GM18868 (cell line): Measurements from ENCODE around the gene BPIFB6.
"Not testable (repeated sequence)": the region's sequence is repeated elsewhere in the genome, so short reads cannot be mapped to it uniquely, and the experiment has no call there.

Experiments
- ATAC-seq: cut with Tn5 transposase; IDR thresholded peaks from one replicate; pipeline ENCODE4 v1.9.1; 2021; ENCODE audit warnings: mild to moderate bottlenecking, moderate library complexity; ENCODE audit not compliant: unreplicated experiment

BPIFB6 gene

GRCh38 chr20:33027769-33028751, 3.4 kb upstream of the BPIFB6 start:
- ATAC-seq, result no peak

GRCh38 chr20:33028875-33029274, 2.6 kb upstream of the BPIFB6 start:
- no peak for ATAC-seq

- ATAC-seq, result no peak
Measured at GRCh38 chr20:33030076-33030475, 1.4 kb upstream of the BPIFB6 start.

- no peak for ATAC-seq
Measured at GRCh38 chr20:33030569-33030968, 879 bp upstream of the BPIFB6 start.

- no peak for ATAC-seq
Measured at GRCh38 chr20:33032555-33032954, 1.1 kb downstream of the BPIFB6 start.

- ATAC-seq, result no peak
Measured at GRCh38 chr20:33033381-33033780, 1.9 kb downstream of the BPIFB6 start.

GRCh38 chr20:33034115-33034514, 2.7 kb downstream of the BPIFB6 start:
- ATAC-seq, result no peak

GRCh38 chr20:33034901-33035492, 3.5 kb downstream of the BPIFB6 start:
- ATAC-seq, result no peak

- no peak for ATAC-seq
Measured at GRCh38 chr20:33037456-33037855, 6.0 kb downstream of the BPIFB6 start.

- ATAC-seq, result no peak
Measured at GRCh38 chr20:33038243-33038642, 6.8 kb downstream of the BPIFB6 start.

GRCh38 chr20:33042430-33042829, 11.0 kb downstream of the BPIFB6 start:
- no peak for ATAC-seq

- no peak for ATAC-seq
Measured at GRCh38 chr20:33042983-33043730, 11.7 kb downstream of the BPIFB6 start.

- ATAC-seq, result no peak
Measured at GRCh38 chr20:33043731-33044181, 12.3 kb downstream of the BPIFB6 start.

GRCh38 chr20:33045129-33045721, 13.8 kb downstream of the BPIFB6 start:
- ATAC-seq, result not testable (repeated sequence)

- ATAC-seq, result no peak
Measured at GRCh38 chr20:33046412-33046811, 15.0 kb downstream of the BPIFB6 start.

GRCh38 chr20:33051333-33051732, 19.9 kb downstream of the BPIFB6 start:
- ATAC-seq, result no peak

GRCh38 chr20:33053291-33054106, 22.1 kb downstream of the BPIFB6 start, which contains the start of gene BPIFB3:
Gene BPIFB3 (plus strand): TSS chr20:33053903. CDS start chr20:33055436, 1,533 bp downstream.
- no peak for ATAC-seq

- ATAC-seq, result no peak
Measured at GRCh38 chr20:33054381-33054780, 22.9 kb downstream of the BPIFB6 start.

GRCh38 chr20:33054791-33055190, 23.3 kb downstream of the BPIFB6 start:
- ATAC-seq, result no peak

GRCh38 chr20:33059136-33059535, 27.7 kb downstream of the BPIFB6 start:
- no peak for ATAC-seq
